H1 (cell line): ENCODE data around the gene SNX6. TPM values are rescaled to one million over a fixed set of nuclear protein-coding genes. Genes with fewer than 3 reads are reported as not detected.

Experiments used
- CTCF ChIA-PET: fragments of 300-600 bp; sonication (Branson Sonifier 250); formaldehyde crosslinking; loops from one replicate; lab custom pipeline; 2021; ENCODE audit not compliant: partially characterized antibody; lab: Charles Lee
- POLR2A ChIA-PET: fragments of 300-600 bp; sonication (Branson Sonifier 250); formaldehyde crosslinking; loops from one replicate; lab custom pipeline; 2021; ENCODE audit warnings: inconsistent platforms; ENCODE audit not compliant: partially characterized antibody; lab: Charles Lee
- DNase-seq, 2 experiments: peaks; one replicate each; pipeline versions ENCODE4 v3.0.0 to v3.0.0-alpha.2; 2010 to 2022; ENCODE audit warnings: low spot score in 2 of 2, low read depth in 1 of 2, mixed read lengths in 1 of 2
- FAIRE-seq: peaks from 2 replicates; lab custom pipeline; 2011; peaks lifted over from hg19 to GRCh38; lab: Jason Lieb, UNC
- H2AFZ ChIP-seq: 2 replicates; pipeline ENCODE4 v1.8.1; 2012; ENCODE audit warnings: low read length, inconsistent platforms
- H2AK5ac ChIP-seq: 2 replicates; pipeline ENCODE4 v1.6.1; 2013; ENCODE audit warnings: low read depth, low read length
- H2BK120ac ChIP-seq: replicated peaks from 2 replicates; pipeline ENCODE3; 2013; ENCODE audit warnings: low read depth, low read length, inconsistent platforms
- H2BK12ac ChIP-seq: 2 replicates; pipeline ENCODE4 v1.6.1; 2013; ENCODE audit warnings: low read depth, low read length
- H2BK15ac ChIP-seq: 2 replicates; pipeline ENCODE4 v1.6.1; 2013; ENCODE audit warnings: low read length
- H2BK20ac ChIP-seq: 2 replicates; pipeline ENCODE4 v1.6.1; 2013; ENCODE audit warnings: low read length
- H2BK5ac ChIP-seq: 2 replicates; pipeline ENCODE4 v1.6.1; 2013; ENCODE audit warnings: low read depth, low read length
- H3K14ac ChIP-seq: 2 replicates; pipeline ENCODE4 v1.6.1; 2013; ENCODE audit warnings: inconsistent platforms; ENCODE audit not compliant: insufficient read length
- H3K18ac ChIP-seq: 2 replicates; pipeline ENCODE4 v1.6.1; 2013; ENCODE audit warnings: low read length; ENCODE audit errors: extremely low read depth
- H3K23ac ChIP-seq: 2 replicates; pipeline ENCODE4 v1.6.1; 2013; ENCODE audit warnings: inconsistent platforms; ENCODE audit not compliant: insufficient read length
- H3K23me2 ChIP-seq: 2 replicates; pipeline ENCODE4 v1.6.1; 2013; ENCODE audit warnings: low read depth, low read length
- H3K27ac ChIP-seq: 2 replicates; pipeline ENCODE4 v1.6.1; 2011; ENCODE audit warnings: low read depth, low read length, inconsistent platforms
- H3K27me3 ChIP-seq, 4 experiments: replicated peaks in 1 of 4; 1 replicate in 1 of 4; 2 replicates in 3 of 4; pipeline versions ENCODE4 v1.6.1 to v1.8.1; 2011 to 2013; ENCODE audit warnings: low read length in 3 of 4, mild to moderate bottlenecking in 3 of 4, inconsistent platforms in 2 of 4, mixed read lengths in 2 of 4, moderate library complexity in 1 of 4; ENCODE audit not compliant: control insufficient read depth in 3 of 4, insufficient read depth in 3 of 4; ENCODE audit errors: extremely low read depth in 1 of 4
- H3K36me3 ChIP-seq, 4 experiments: 2 replicates each; pipeline versions ENCODE4 v1.6.1 to v1.8.1; 2011 to 2013; ENCODE audit warnings: mild to moderate bottlenecking in 4 of 4, low read length in 3 of 4, moderate library complexity in 2 of 4, control low read depth in 1 of 4, inconsistent platforms in 1 of 4; ENCODE audit not compliant: insufficient read depth in 4 of 4, control insufficient read depth in 2 of 4
- H3K4ac ChIP-seq: replicated peaks from 2 replicates; pipeline ENCODE3; 2013; ENCODE audit warnings: low read length, low read depth, mixed read lengths, inconsistent platforms; ENCODE audit not compliant: insufficient read length
- H3K4me1 ChIP-seq, 4 experiments: replicated peaks in 1 of 4; 1 replicate in 1 of 4; 2 replicates in 3 of 4; pipeline versions ENCODE4 v1.6.1 to v1.8.1; 2011 to 2013; ENCODE audit warnings: low read length in 3 of 4, inconsistent platforms in 2 of 4, mixed read lengths in 1 of 4; ENCODE audit not compliant: insufficient read depth in 4 of 4, control insufficient read depth in 3 of 4
- H3K4me2 ChIP-seq, 2 experiments: 2 replicates each; pipeline versions ENCODE4 v1.6.1 to v1.8.1; 2011 to 2013; ENCODE audit warnings: low read depth in 2 of 2, low read length in 2 of 2, control low read depth in 1 of 2, inconsistent platforms in 1 of 2, mild to moderate bottlenecking in 1 of 2; ENCODE audit not compliant: insufficient read depth in 1 of 2
- H3K4me3 ChIP-seq, 4 experiments: fragments of 200-600, 300-600 bp in 1 of 4; sonication (generic), shearing (Covaris generic), sonication (Bioruptor Twin) in 1 of 4; 2 replicates each; pipeline versions ENCODE4 v1.5.1 to v1.8.1; 2011 to 2016; ENCODE audit warnings: low read length in 4 of 4, low read depth in 3 of 4, control low read depth in 2 of 4, inconsistent platforms in 2 of 4, mild to moderate bottlenecking in 2 of 4, mixed read lengths in 1 of 4, moderate library complexity in 1 of 4; ENCODE audit not compliant: insufficient read depth in 2 of 4; ENCODE audit errors: extremely low read depth in 1 of 4
- H3K56ac ChIP-seq: replicated peaks from 2 replicates; pipeline ENCODE3; 2013; ENCODE audit warnings: low read depth, mild to moderate bottlenecking, mixed read lengths, low read length, inconsistent platforms; ENCODE audit not compliant: insufficient read length
- H3K79me1 ChIP-seq: 2 replicates; pipeline ENCODE4 v1.6.1; 2013; ENCODE audit warnings: low read depth, low read length, control low read depth
- H3K79me2 ChIP-seq, 2 experiments: 2 replicates each; pipeline versions ENCODE4 v1.6.1 to v1.8.1; 2012 to 2013; ENCODE audit warnings: low read length in 2 of 2, mild to moderate bottlenecking in 2 of 2, inconsistent platforms in 1 of 2; ENCODE audit not compliant: insufficient read depth in 2 of 2, control insufficient read depth in 1 of 2
- H3K9ac ChIP-seq, 4 experiments: replicated peaks in 1 of 4; 1 replicate in 1 of 4; 2 replicates in 3 of 4; pipeline versions ENCODE4 v1.6.1 to v1.8.1; 2011 to 2013; ENCODE audit warnings: low read depth in 3 of 4, low read length in 3 of 4, control low read depth in 2 of 4, mild to moderate bottlenecking in 2 of 4, moderate library complexity in 2 of 4, inconsistent platforms in 1 of 4; ENCODE audit errors: extremely low read depth in 1 of 4
- H3K9me3 ChIP-seq, 2 experiments: 2 replicates each; pipeline versions ENCODE4 v1.6.1 to v1.8.1; 2012 to 2013; ENCODE audit warnings: mild to moderate bottlenecking in 2 of 2, moderate library complexity in 2 of 2, control low read depth in 1 of 2, inconsistent platforms in 1 of 2, low read depth in 1 of 2, low read length in 1 of 2, mixed read lengths in 1 of 2; ENCODE audit not compliant: insufficient read depth in 2 of 2
- H4K20me1 ChIP-seq, 2 experiments: replicated peaks in 1 of 2; 2 replicates each; pipeline versions ENCODE3 to v1.8.1; 2011 to 2013; ENCODE audit warnings: inconsistent platforms in 2 of 2, low read length in 2 of 2, mild to moderate bottlenecking in 1 of 2; ENCODE audit not compliant: insufficient read depth in 2 of 2, control insufficient read depth in 1 of 2
- H4K5ac ChIP-seq: 2 replicates; pipeline ENCODE4 v1.6.1; 2013; ENCODE audit warnings: low read length, low read depth, mixed read lengths, inconsistent platforms; ENCODE audit not compliant: insufficient read length
- H4K8ac ChIP-seq: 2 replicates; pipeline ENCODE4 v1.8.0; 2013; ENCODE audit warnings: mild to moderate bottlenecking, moderate library complexity, low read length, inconsistent platforms; ENCODE audit not compliant: insufficient read depth; ENCODE audit errors: extremely low read depth
- H4K91ac ChIP-seq: replicated peaks from 2 replicates; pipeline ENCODE3; 2013; ENCODE audit warnings: low read length, mixed read lengths, inconsistent platforms; ENCODE audit not compliant: insufficient read length
- BACH1 ChIP-seq: IDR thresholded peaks from 2 replicates; pipeline ENCODE4 v1.6.1; 2012; ENCODE audit warnings: low read length, improper control_type of control experiment
- CBX8 ChIP-seq: fragments of 300-800, 300-1000 bp; sonication (generic); IDR thresholded peaks from 2 replicates; pipeline ENCODE4 v1.7.1; 2016; ENCODE audit warnings: low read depth, low read length, borderline replicate concordance
- EP300 ChIP-seq, 2 experiments: IDR thresholded peaks; 1 replicate in 1 of 2; 2 replicates in 1 of 2; pipeline ENCODE4 v1.6.1; 2011 to 2012; ENCODE audit warnings: low read depth in 2 of 2, low read length in 2 of 2, mild to moderate bottlenecking in 2 of 2, borderline replicate concordance in 1 of 2, inconsistent platforms in 1 of 2, moderate library complexity in 1 of 2
- GABPA ChIP-seq: IDR thresholded peaks from 2 replicates; pipeline ENCODE4 v1.6.1; 2011; ENCODE audit warnings: mild to moderate bottlenecking, low read length, moderate library complexity, borderline replicate concordance; ENCODE audit not compliant: insufficient read depth
- MAFK ChIP-seq: IDR thresholded peaks from 2 replicates; pipeline ENCODE4 v1.6.1; 2012; ENCODE audit warnings: low read depth, mild to moderate bottlenecking, improper control_type of control experiment, low read length
- NANOG ChIP-seq: IDR thresholded peaks from 2 replicates; pipeline ENCODE4 v1.6.1; 2011; ENCODE audit warnings: low read length, low read depth, mild to moderate bottlenecking, inconsistent platforms; ENCODE audit not compliant: insufficient read depth, poor library complexity, severe bottlenecking
- RAD21 ChIP-seq, 2 experiments: IDR thresholded peaks in 1 of 2; conservative IDR thresholded peaks in 1 of 2; 2 replicates each; pipeline ENCODE4 v1.6.1; 2011; ENCODE audit warnings: low read depth in 2 of 2, low read length in 2 of 2, improper control_type of control experiment in 1 of 2, inconsistent platforms in 1 of 2, mild to moderate bottlenecking in 1 of 2, moderate library complexity in 1 of 2
- SP4 ChIP-seq: IDR thresholded peaks from 2 replicates; pipeline ENCODE4 v1.6.1; 2012; ENCODE audit warnings: low read length, inconsistent platforms
- WGBS, 2 experiments: shearing (Covaris generic) in 1 of 2; methylation state at CpG; one replicate each; pipeline versions ENCODE4 v1.1.6 to v1.1.7; 2013 to 2015; ENCODE audit warnings: low lambda C conversion rate in 2 of 2, mixed read lengths in 2 of 2, inconsistent platforms in 1 of 2, low coverage in 1 of 2, missing lambda C conversion rate in 1 of 2; ENCODE audit not compliant: insufficient replicate concordance in 2 of 2, insufficient coverage in 1 of 2, insufficient read length in 1 of 2; ENCODE audit errors: extremely low coverage in 1 of 2, missing lambda C conversion rate in 1 of 2; 5-methylcytosine and 5-hydroxymethylcytosine counted together
- polyA plus RNA-seq, 7 experiments: library from polyadenylated mRNA; depleted of rRNA in 3 of 7; stranded (reverse) in 5 of 7; unstranded in 2 of 7; fragments of >200 nt in 5 of 7; fragments of 200-250 nt in 2 of 7; gene quantifications; 1 replicate in 5 of 7; 2 replicates in 1 of 7; 4 replicates in 1 of 7; pipeline versions ENCODE4 v1.2.1 to v1.2.3, GENCODE V29; 2011 to 2013; ENCODE audit warnings: missing spikeins in 2 of 7, mixed read lengths in 2 of 7
- total RNA-seq: library from RNA; stranded (reverse); fragmentation: NEBNext Ultra II Directional; extraction: Animal tissue kit (Norgen Biotek cat#: 25700); gene quantifications from 2 replicates; pipeline ENCODE4 v1.2.1, GENCODE V29; 2021
- TF ChIP-seq, protein P1 (sequence below): IDR thresholded peaks from 2 replicates; pipeline ENCODE4 v1.6.1; 2012; ENCODE audit warnings: inconsistent platforms

The SNX6 gene
- total and polyA plus RNA-seq, 2 of the 8 experiments (the other 6 are each of a cell fraction or from before 2014, with no cell fraction given): 53.4 to 71.1 TPM

GRCh38 chr14:34643361-34643760 is 13.4 kb upstream of the SNX6 start:
- WGBS, 2 experiments: 87% methylated on average over 6 of the region's 6 CpGs; no CpG with 5 or more reads in 1 of the 2 experiments
- H3K4ac ChIP-seq: no peak overlapping the region
- H3K9ac ChIP-seq: no peak overlapping the region
- no peak overlapping the region for H3K18ac ChIP-seq
- no peak overlapping the region for H4K91ac ChIP-seq
- no peak overlapping the region for H2BK120ac ChIP-seq
- H3K23ac ChIP-seq: no peak overlapping the region
- H3K4me1 ChIP-seq: no peaks in the 10 kb centered on the region; a peak in 1 of 7 replicates
- TF ChIP-seq SP4 (no peak), BACH1 (no peak), GABPA (no peak), MAFK (no peak), CBX8 (no peak), NANOG (no peak), RAD21 (IDR thresholded peaks at IDR 0.05 in 1 of 2, conservative IDR thresholded peaks at IDR 0.05 in 1 of 2; ENCODE audit: low read depth in 2 of 2, low read length in 2 of 2) (no peak), EP300 (IDR thresholded peaks at IDR 0.05; ENCODE audit: borderline replicate concordance in 1 of 2, low read depth in 2 of 2, low read length in 2 of 2) (no peak)
- TF ChIP-seq, protein P1, sequence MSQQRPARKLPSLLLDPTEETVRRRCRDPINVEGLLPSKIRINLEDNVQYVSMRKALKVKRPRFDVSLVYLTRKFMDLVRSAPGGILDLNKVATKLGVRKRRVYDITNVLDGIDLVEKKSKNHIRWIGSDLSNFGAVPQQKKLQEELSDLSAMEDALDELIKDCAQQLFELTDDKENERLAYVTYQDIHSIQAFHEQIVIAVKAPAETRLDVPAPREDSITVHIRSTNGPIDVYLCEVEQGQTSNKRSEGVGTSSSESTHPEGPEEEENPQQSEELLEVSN: no peak
- H2BK20ac ChIP-seq: no peak overlapping the region
- no peak overlapping the region for H3K4me2 ChIP-seq
- H3K56ac ChIP-seq: no peak overlapping the region
- no peaks in the 10 kb centered on the region for H3K79me2 ChIP-seq
- no peak overlapping the region for H2BK5ac ChIP-seq
- ChIA-PET CTCF (no interaction called here), POLR2A (no interaction called here)
- no peaks in the 10 kb centered on the region for H3K79me1 ChIP-seq
- H3K23me2 ChIP-seq: no peaks in the 10 kb centered on the region
- no peaks in the 10 kb centered on the region for H4K20me1 ChIP-seq
- no peaks in the 10 kb centered on the region for H3K36me3 ChIP-seq
- H3K27ac ChIP-seq: no peak overlapping the region
- H4K5ac ChIP-seq: no peak overlapping the region
- H4K8ac ChIP-seq: no peak overlapping the region
- H2AFZ ChIP-seq: no peak overlapping the region
- no peaks in the 10 kb centered on the region for H3K27me3 ChIP-seq
- no peak overlapping the region for H2BK15ac ChIP-seq
- FAIRE-seq (no peak), DNase-seq (no peak)
- H2BK12ac ChIP-seq: no peak overlapping the region
- H2AK5ac ChIP-seq: no peak overlapping the region
- H3K14ac ChIP-seq: no peak overlapping the region
- no peak overlapping the region for H3K4me3 ChIP-seq
- no peaks in the 10 kb centered on the region for H3K9me3 ChIP-seq
